Lower leg skin (tissue), 3 donors: ENCODE data around the gene ABCC1.

ENCODE experiments used
- CTCF ChIP-seq, 3 donors: fragments of 450-650 bp; IDR thresholded peaks; one replicate each; pipeline ENCODE4 v1.5.1; 2016; ENCODE audit warnings: antibody characterized with exemption in 3 of 3, mild to moderate bottlenecking in 3 of 3, moderate library complexity in 2 of 3
- POLR2A ChIP-seq, 2 donors: fragments of 450-650 bp; IDR thresholded peaks; one replicate each; pipeline ENCODE4 v1.6.1; 2016 to 2017; ENCODE audit warnings: antibody characterized with exemption in 2 of 2, mild to moderate bottlenecking in 1 of 2, moderate library complexity in 1 of 2

GRCh38 chr16:15974057-15974456 is 24.6 kb downstream of the ABCC1 start:
- TF ChIP-seq CTCF (IDR thresholded peaks at IDR 0.05) (no peak), POLR2A (IDR thresholded peaks at IDR 0.05) (no peak)
